ENCODE results near the gene TADA2A. TPM values are rescaled to one million over a fixed set of nuclear protein-coding genes. Genes with fewer than 3 reads are reported as not detected.
A peak's percentile ranks its signal among the peaks of the same experiment; 100 is the strongest.
"Not testable (repeated sequence)": the region's sequence is repeated elsewhere in the genome, so short reads cannot be mapped to it uniquely, and the experiment has no call there.

TADA2A gene
- total RNA-seq, 1 donor: 15.5 TPM

DNA sequence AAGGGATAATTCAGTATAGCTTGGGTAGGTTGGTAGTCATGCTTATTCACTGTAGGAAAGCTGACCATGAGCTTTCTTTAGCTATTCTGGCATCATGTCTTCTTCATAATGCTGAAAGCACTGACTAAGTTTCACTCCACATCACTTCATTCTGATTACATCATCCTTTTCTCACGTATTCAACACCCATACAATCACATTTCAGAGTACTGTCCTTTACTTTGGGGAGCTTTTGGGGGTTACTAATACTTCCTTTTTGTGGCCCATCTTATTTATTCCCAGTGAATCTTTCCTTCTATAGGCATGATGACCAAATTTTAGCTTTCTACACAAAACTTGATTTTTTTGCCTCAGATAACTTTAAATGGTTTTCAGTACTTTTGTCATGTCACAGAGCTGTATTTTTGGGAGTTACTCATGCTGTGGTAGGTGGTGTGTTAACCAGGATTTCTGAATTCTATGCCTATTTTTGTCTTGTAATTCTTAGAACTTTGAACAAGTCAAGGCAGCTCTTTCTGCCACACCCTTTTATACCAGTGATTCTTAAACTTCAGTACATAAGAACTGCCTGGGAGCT is 23.5 kb downstream of the TADA2A start:
- no peak overlapping the region for H3K4me3 ChIP-seq (ENCODE audit: low read depth, low read length)
- DNase-seq (ENCODE audit: low read depth): peak; percentile 25

GRCh38 chr17:37432671-37433070 is 26.0 kb downstream of the TADA2A start:
- TF ChIP-seq, protein P1, sequence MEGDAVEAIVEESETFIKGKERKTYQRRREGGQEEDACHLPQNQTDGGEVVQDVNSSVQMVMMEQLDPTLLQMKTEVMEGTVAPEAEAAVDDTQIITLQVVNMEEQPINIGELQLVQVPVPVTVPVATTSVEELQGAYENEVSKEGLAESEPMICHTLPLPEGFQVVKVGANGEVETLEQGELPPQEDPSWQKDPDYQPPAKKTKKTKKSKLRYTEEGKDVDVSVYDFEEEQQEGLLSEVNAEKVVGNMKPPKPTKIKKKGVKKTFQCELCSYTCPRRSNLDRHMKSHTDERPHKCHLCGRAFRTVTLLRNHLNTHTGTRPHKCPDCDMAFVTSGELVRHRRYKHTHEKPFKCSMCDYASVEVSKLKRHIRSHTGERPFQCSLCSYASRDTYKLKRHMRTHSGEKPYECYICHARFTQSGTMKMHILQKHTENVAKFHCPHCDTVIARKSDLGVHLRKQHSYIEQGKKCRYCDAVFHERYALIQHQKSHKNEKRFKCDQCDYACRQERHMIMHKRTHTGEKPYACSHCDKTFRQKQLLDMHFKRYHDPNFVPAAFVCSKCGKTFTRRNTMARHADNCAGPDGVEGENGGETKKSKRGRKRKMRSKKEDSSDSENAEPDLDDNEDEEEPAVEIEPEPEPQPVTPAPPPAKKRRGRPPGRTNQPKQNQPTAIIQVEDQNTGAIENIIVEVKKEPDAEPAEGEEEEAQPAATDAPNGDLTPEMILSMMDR (IDR thresholded peaks at IDR 0.05; ENCODE audit: insufficient read depth, low read depth, low read length): no peak
- no peak overlapping the region for H3K4me3 ChIP-seq (ENCODE audit: low read depth, low read length)
- DNase-seq (ENCODE audit: low read depth): no peak

More for the DNA sequence above, 23.5 kb downstream of the TADA2A start:
- TF ChIP-seq, protein P1 (IDR thresholded peaks at IDR 0.05; ENCODE audit: insufficient read depth, low read depth, low read length): no peak

GRCh38 chr17:37438141-37438540 is 31.5 kb downstream of the TADA2A start:
- TF ChIP-seq, protein P1 (IDR thresholded peaks at IDR 0.05; ENCODE audit: insufficient read depth, low read depth, low read length): peak; percentile 33
- no peak overlapping the region for H3K4me3 ChIP-seq (ENCODE audit: low read depth, low read length)

GRCh38 chr17:37440424-37440823 is 33.7 kb downstream of the TADA2A start:
- TF ChIP-seq, protein P1 (IDR thresholded peaks at IDR 0.05; ENCODE audit: insufficient read depth, low read depth, low read length): no peak
- no peak for DNase-seq (ENCODE audit: low read depth)
- no peak overlapping the region for H3K4me3 ChIP-seq (ENCODE audit: low read depth, low read length)

More at GRCh38 chr17:37438141-37438540, 31.5 kb downstream of the TADA2A start:
- peak; percentile 9 for DNase-seq (ENCODE audit: low read depth)

- DNase-seq (ENCODE audit: low read depth); H3K4me3 ChIP-seq (ENCODE audit: low read depth, low read length): not testable (repeated sequence)
Measured at GRCh38 chr17:37441369-37442014, 34.8 kb downstream of the TADA2A start.

DNA sequence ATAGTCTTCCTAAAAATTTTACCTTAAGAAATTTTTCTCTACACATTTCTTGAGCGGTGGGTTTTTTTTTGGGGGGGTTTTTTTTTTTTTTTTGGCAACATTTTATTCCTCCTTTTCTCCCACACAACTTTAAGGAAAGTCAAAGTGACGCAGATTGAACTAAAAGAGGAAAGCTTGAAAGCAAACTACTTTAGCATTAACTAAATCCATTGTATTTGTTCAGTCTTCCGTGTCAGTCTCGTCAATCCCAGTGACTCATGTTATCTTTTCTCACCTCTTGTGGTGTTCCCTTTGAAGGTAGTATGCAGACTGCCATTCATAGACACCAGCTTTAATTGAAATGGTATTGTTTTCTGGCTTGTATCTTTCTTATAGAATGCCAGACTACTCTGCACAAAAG is 39.3 kb downstream of the TADA2A start:
- no peak for DNase-seq (ENCODE audit: low read depth)
- TF ChIP-seq, protein P1 (IDR thresholded peaks at IDR 0.05; ENCODE audit: insufficient read depth, low read depth, low read length): no peak
- no peak overlapping the region for H3K4me3 ChIP-seq (ENCODE audit: low read depth, low read length)

- TF ChIP-seq, protein P1 (IDR thresholded peaks at IDR 0.05; ENCODE audit: insufficient read depth, low read depth, low read length): no peak
- DNase-seq (ENCODE audit: low read depth): peak; percentile 37
- no peak overlapping the region for H3K4me3 ChIP-seq (ENCODE audit: low read depth, low read length)
Measured at GRCh38 chr17:37447641-37448040, 41.0 kb downstream of the TADA2A start.
